Naive thymus-derived CD4-positive, alpha-beta T cell (primary cell): ENCODE measurements around the gene HES3. TPM values are rescaled to one million over a fixed set of nuclear protein-coding genes. Genes with fewer than 3 reads are reported as not detected.

Source experiments
- ATAC-seq: fragments of 150-1000 bp; cut with Tn5 transposase; 2 replicates; pipeline ENCODE4 v1.10.0; 2021; ENCODE audit warnings: mild to moderate bottlenecking, moderate library complexity
- CTCF ChIA-PET: fragments of 350-600 bp; sonication (Branson Sonifier 250); formaldehyde crosslinking; loops from one replicate; lab custom pipeline; 2021; ENCODE audit warnings: antibody characterized with exemption; lab: Charles Lee
- POLR2A ChIA-PET: fragments of 350-600 bp; sonication (Branson Sonifier 250); formaldehyde crosslinking; loops from one replicate; lab custom pipeline; 2021; ENCODE audit warnings: antibody characterized with exemption, inconsistent platforms; lab: Charles Lee
- DNase-seq, 9 donors: peaks; one replicate each; pipeline versions ENCODE4 v3.0.0 to v3.0.0-alpha.2; 2020 to 2022; ENCODE audit warnings: mixed read lengths in 1 of 9
- H3K27ac ChIP-seq: one replicate; pipeline ENCODE4 v1.7.0; 2013; ENCODE audit warnings: mild to moderate bottlenecking, low read depth, low read length, moderate library complexity
- H3K27me3 ChIP-seq, 2 donors: one replicate each; pipeline ENCODE4 v1.7.0; 2013; ENCODE audit warnings: low read length in 2 of 2, mild to moderate bottlenecking in 2 of 2, moderate library complexity in 2 of 2; ENCODE audit not compliant: control insufficient read depth in 2 of 2, insufficient read depth in 2 of 2
- H3K36me3 ChIP-seq, 3 experiments: 1 replicate in 2 of 3; 2 replicates in 1 of 3; pipeline ENCODE4 v1.7.0; 2013; ENCODE audit warnings: low read length in 3 of 3, mild to moderate bottlenecking in 3 of 3, moderate library complexity in 1 of 3; ENCODE audit not compliant: insufficient read depth in 3 of 3, control insufficient read depth in 2 of 3
- H3K4me1 ChIP-seq, 2 donors: one replicate each; pipeline ENCODE4 v1.7.0; 2013; ENCODE audit warnings: low read length in 2 of 2, mild to moderate bottlenecking in 2 of 2, moderate library complexity in 1 of 2; ENCODE audit not compliant: control insufficient read depth in 2 of 2, insufficient read depth in 2 of 2
- H3K4me3 ChIP-seq: 2 replicates; pipeline ENCODE4 v1.7.0; 2013; ENCODE audit warnings: mild to moderate bottlenecking, low read length
- H3K9me3 ChIP-seq, 3 experiments: 1 replicate in 2 of 3; 2 replicates in 1 of 3; pipeline ENCODE4 v1.7.0; 2013; ENCODE audit warnings: low read length in 3 of 3; ENCODE audit not compliant: control insufficient read depth in 2 of 3
- H3K27ac Mint-ChIP-seq, 9 donors: one replicate each; pipeline ENCODE4 v1.8.0; 2020 to 2022; ENCODE audit warnings: mixed read lengths in 9 of 9, mild to moderate bottlenecking in 8 of 9, moderate library complexity in 5 of 9, inconsistent platforms in 2 of 9
- H3K27me3 Mint-ChIP-seq, 5 donors: one replicate each; pipeline ENCODE4 v1.8.0; 2021 to 2022; ENCODE audit warnings: mixed read lengths in 5 of 5, mild to moderate bottlenecking in 1 of 5
- H3K36me3 Mint-ChIP-seq, 5 donors: one replicate each; pipeline ENCODE4 v1.8.0; 2020 to 2022; ENCODE audit warnings: mixed read lengths in 5 of 5, mild to moderate bottlenecking in 3 of 5, inconsistent platforms in 1 of 5
- H3K4me1 Mint-ChIP-seq, 7 donors: one replicate each; pipeline ENCODE4 v1.8.0; 2020 to 2022; ENCODE audit warnings: mixed read lengths in 7 of 7, mild to moderate bottlenecking in 3 of 7, inconsistent platforms in 1 of 7
- H3K4me3 Mint-ChIP-seq, 10 donors: one replicate each; pipeline ENCODE4 v1.8.0; 2020 to 2022; ENCODE audit warnings: mild to moderate bottlenecking in 10 of 10, mixed read lengths in 10 of 10, moderate library complexity in 6 of 10, inconsistent platforms in 2 of 10
- H3K9me3 Mint-ChIP-seq, 11 donors: one replicate each; pipeline ENCODE4 v1.8.0; 2020 to 2022; ENCODE audit warnings: mixed read lengths in 11 of 11, mild to moderate bottlenecking in 4 of 11, inconsistent platforms in 1 of 11, moderate library complexity in 1 of 11
- intact Hi-C, 2 donors: fragments of 100-400 bp; cut with micrococcal nuclease; formaldehyde crosslinking; loops; one replicate each; pipeline ENCODE4 v1.15.1; 2023
- polyA plus RNA-seq, 2 donors: library from polyadenylated mRNA; unstranded; fragments of 300-500 nt; fragmentation: Illumina TruSeq; gene quantifications; one replicate each; pipeline ENCODE4 v1.2.3, GENCODE V29; 2021
- total RNA-seq, 6 experiments: library from RNA in 5 of 6; stranded (reverse) in 5 of 6; gene quantifications; 1 replicate in 5 of 6; 2 replicates in 1 of 6; pipeline ENCODE4 v1.2.3 and lab custom pipeline; 2021 to 2026

Gene HES3
- total and polyA plus RNA-seq, 7 experiments from 2014 or later, result not detected

DNA sequence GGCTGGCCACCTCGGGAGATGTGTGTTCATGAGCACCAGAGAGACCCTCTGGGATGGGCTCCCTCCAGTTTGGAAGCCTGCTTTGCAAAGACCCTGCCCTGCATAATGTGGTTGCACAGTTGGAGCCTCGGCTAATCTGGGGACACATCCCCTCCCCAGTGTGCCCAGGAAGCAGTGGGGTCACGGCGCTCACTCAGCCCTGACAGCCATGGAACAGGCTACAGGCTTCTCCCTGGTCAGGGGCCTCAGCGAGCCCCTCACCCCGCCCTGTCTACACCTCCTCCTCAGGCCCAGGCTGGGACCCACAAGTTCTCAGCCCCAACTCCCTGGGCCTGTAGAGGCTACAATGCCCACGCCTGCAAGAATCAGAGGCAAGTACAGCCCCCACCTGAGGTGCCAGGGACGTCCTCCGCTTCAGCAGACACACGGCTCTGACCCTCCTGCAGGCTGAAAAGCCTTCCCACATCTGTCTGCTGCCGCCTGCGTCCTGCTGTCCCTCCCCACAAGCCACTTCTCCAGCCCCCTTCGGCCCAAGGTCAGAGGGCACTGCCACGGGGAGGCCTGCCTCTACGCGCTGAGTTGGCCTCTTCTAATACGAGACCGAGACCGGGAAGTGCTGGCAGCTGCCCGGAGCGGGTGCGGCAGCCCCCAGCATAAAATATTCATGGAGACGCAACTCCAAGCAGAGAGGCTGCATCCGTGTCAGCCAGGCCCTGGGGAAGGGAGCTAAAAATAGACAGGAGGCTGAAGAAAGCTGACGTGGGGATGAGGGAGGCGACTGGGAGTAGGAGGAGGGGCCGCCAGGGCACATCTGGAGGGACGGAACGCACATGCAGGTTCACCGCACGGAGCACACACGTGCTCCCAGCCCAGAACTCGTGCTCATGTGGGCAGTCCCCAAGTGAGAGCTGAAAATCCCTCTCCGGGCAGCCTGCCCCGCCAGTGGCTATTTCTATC is 32.1 kb downstream of the HES3 start:
- no peak overlapping the region for H3K4me3 Mint-ChIP-seq
- peaks cover 0 to 4% (median 0%) of the 10 kb centered on the region in 5 donors for H3K36me3 Mint-ChIP-seq
- DNase-seq (no peak), ATAC-seq (no peak)
- Histone ChIP-seq H3K4me1 (no peaks in the 10 kb centered on the region), H3K36me3 (no peaks in the 10 kb centered on the region), H3K4me3 (no peak overlapping the region), H3K27me3 (no peaks in the 10 kb centered on the region), H3K27ac (no peak overlapping the region), H3K9me3 (no peaks in the 10 kb centered on the region)
- no peaks in the 10 kb centered on the region for H3K27me3 Mint-ChIP-seq
- H3K27ac Mint-ChIP-seq, result no peak overlapping the region
- intact Hi-C loops, result no loop called here
- ChIA-PET POLR2A (no interaction called here), CTCF (no interaction called here)
- H3K4me1 Mint-ChIP-seq, result no peaks in the 10 kb centered on the region
- no peaks in the 10 kb centered on the region for H3K9me3 Mint-ChIP-seq

DNA sequence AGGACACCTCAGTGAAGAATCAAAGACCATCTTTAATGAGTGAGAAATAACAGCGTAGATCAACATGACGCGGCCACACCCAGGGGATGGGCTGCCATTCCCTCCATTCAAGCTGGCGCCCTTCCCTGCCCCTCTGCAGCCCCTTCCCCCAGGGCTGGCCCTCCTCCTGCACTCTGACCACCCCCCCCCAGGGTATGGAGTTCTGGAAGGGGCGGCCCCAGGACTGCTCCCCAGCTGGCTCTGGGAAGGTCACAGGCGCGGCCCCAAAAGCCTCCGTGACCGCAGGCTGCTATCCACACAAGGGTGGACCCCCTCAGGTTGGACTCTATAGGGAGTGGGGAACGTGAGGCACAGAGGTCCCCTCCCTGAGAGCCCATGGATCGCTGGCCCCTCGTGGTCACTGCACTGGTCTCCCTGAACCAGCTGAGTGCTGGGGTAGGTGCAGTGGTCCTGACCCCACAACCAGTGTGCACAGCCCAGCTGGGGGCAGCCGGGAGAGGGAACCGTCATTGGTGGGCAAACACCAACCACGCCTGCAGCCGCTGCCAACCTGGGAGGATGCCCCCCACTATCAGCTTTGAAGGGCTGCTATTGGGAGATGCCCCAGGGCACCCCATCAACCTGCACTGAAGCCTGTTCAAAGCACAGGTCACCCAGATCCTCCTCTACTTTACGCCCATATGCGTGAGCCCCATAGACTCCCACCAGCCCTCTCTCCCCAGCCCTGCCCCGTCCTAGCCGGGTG is 33.0 kb downstream of the HES3 start:
- no peaks in the 10 kb centered on the region for H3K9me3 Mint-ChIP-seq
- CTCF ChIA-PET, result no interaction called here
- Histone ChIP-seq H3K4me3 (no peak overlapping the region), H3K27ac (no peak overlapping the region), H3K27me3 (no peaks in the 10 kb centered on the region), H3K4me1 (no peaks in the 10 kb centered on the region), H3K36me3 (no peaks in the 10 kb centered on the region), H3K9me3 (no peaks in the 10 kb centered on the region)
- no peaks in the 10 kb centered on the region for H3K4me1 Mint-ChIP-seq
- POLR2A ChIA-PET, result no interaction called here
- no peak overlapping the region for H3K27ac Mint-ChIP-seq
- peaks cover 0 to 4% (median 0%) of the 10 kb centered on the region in 5 donors for H3K36me3 Mint-ChIP-seq
- intact Hi-C loops, result no loop called here
- ATAC-seq, result no peak
- no peak overlapping the region for H3K4me3 Mint-ChIP-seq
- no peak for DNase-seq
- no peaks in the 10 kb centered on the region for H3K27me3 Mint-ChIP-seq

DNA sequence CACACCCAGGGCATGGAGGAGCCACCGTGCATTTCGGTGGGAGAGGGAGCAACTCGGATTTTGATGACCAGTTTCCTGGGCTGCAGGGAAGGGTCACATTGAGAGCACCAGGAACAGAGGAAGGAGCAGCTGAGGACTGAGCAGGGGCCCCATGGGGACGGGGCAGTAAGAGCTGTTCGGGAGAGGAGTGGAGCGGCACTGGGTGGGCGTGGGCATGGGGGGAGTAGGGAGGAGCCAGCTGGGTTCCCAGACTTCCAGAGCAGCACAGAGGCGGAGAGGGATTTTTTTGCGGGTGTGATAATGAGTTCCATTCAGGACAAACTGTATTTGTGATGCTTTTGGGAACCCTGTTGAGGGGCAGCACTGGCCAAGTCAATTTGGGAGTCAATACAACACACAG is 34.3 kb downstream of the HES3 start:
- H3K9me3 ChIP-seq, result no peaks in the 10 kb centered on the region
- CTCF ChIA-PET, result no interaction called here
- ATAC-seq (no peak), DNase-seq (no peak)
- H3K27me3 ChIP-seq, result no peaks in the 10 kb centered on the region
- no peaks in the 10 kb centered on the region for H3K9me3 Mint-ChIP-seq
- no peak overlapping the region for H3K4me3 ChIP-seq
- H3K4me1 ChIP-seq, result no peaks in the 10 kb centered on the region
- peaks cover 0 to 4% (median 0%) of the 10 kb centered on the region in 5 donors for H3K36me3 Mint-ChIP-seq
- no peak overlapping the region for H3K27ac ChIP-seq
- no peaks in the 10 kb centered on the region for H3K4me1 Mint-ChIP-seq
- no peaks in the 10 kb centered on the region for H3K27me3 Mint-ChIP-seq
- POLR2A ChIA-PET, result no interaction called here
- H3K4me3 Mint-ChIP-seq, result no peak overlapping the region
- no peaks in the 10 kb centered on the region for H3K36me3 ChIP-seq
- intact Hi-C loops, result no loop called here
- no peak overlapping the region for H3K27ac Mint-ChIP-seq

DNA sequence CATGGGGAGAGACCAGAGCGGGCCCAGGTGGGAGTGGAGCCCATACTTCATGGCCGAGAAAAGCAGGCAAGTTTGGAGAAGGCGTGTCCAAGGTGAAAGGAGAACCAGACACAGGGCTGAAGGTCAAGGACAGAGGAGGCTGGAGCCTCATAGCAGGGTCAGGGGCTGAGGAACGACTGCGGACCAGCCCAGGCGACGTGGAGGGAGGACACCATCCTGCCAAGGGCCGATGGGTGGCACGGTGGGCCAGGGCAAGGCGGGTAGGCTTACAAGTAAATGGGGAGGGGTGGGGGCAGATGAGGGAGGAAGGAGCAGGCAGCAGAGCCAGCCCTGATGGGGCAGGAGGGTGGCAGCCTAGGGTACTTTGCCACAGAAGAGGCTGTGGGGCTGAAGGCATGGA is 35.1 kb downstream of the HES3 start:
- no peak overlapping the region for H3K27ac Mint-ChIP-seq
- POLR2A ChIA-PET, result no interaction called here
- Histone ChIP-seq H3K36me3 (no peaks in the 10 kb centered on the region), H3K4me1 (no peaks in the 10 kb centered on the region), H3K4me3 (no peak overlapping the region), H3K27ac (no peak overlapping the region), H3K27me3 (no peaks in the 10 kb centered on the region), H3K9me3 (no peaks in the 10 kb centered on the region)
- H3K4me1 Mint-ChIP-seq, result no peaks in the 10 kb centered on the region
- H3K4me3 Mint-ChIP-seq, result no peak overlapping the region
- H3K27me3 Mint-ChIP-seq, result no peaks in the 10 kb centered on the region
- CTCF ChIA-PET, result no interaction called here
- H3K36me3 Mint-ChIP-seq, result peaks cover 0 to 4% (median 0%) of the 10 kb centered on the region in 5 donors
- intact Hi-C loops, result no loop called here
- no peak for ATAC-seq
- no peaks in the 10 kb centered on the region for H3K9me3 Mint-ChIP-seq
- DNase-seq, result no peak

DNA sequence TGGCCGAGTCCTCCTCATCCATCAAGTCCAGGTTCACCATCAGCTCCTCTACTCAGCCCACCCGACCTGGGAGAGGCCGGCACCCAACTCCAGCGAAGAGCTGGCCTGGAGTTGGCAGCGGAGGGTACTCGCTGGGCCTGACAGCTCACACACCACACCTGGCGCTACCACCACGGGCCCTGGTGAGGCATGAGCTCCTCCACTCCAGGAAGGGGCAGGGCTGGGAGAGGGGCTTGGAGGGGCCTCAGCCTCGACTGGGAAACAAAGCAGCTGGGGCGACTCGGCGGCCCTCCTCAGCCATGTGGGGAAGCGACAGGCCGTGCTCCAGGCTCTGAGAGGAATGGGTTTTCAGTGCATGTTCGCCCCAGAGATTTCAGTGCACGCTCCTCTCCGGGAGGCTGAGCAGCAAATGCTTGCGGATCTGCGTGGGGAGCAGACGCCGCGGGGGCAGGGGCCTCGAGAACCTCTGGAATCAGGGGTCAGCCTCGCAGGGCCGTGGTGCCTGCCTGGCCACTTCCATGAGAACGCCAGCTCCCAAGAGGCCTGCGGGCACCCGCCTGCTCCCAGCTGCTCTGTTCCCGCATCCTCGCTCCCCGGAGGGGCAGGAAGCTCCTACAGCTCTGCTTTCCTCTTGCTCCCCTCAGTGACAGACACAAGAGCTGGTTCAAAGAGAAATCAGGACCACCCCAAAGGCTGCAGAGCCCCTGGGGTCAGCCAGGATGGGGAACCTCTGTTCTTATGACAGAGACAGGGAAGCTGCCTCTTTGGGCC is 35.8 kb downstream of the HES3 start:
- H3K9me3 Mint-ChIP-seq, result no peaks in the 10 kb centered on the region
- H3K36me3 Mint-ChIP-seq, result peaks cover 0 to 4% (median 0%) of the 10 kb centered on the region in 5 donors
- H3K4me3 Mint-ChIP-seq, result no peak overlapping the region

DNA sequence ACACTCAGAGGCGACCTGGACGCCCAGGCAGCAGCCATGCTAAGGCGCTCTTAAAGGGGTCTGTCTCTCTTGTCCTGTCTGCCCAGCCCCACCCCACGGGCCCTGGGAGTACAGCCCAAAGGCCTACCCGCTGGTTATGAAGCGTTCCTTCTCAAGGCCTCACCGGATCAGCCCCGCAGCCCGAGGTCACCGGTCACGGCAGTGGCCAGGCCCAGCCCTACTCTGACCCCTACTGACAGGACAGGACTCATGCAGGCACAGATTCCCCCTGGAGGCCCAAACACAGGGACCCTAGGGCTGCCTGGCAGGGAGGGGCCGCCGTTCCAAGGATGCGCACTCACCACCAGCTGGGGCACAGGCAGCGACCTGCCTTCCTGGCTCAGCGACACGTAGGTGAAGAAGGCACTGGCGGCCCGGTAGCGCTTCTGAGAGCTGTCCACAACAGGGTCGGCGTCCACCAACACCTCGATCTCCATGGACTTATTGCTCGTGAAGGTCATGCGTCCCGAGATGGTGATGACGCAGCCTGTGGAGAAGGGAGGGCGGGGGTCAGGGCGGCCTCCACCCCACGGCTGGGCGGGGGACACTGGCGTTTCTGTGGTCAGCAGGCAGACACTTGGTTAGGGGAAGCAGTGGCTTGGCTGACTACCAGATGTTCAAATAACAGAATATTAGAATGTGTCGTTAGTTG is 36.9 kb downstream of the HES3 start:
- Mint-ChIP-seq H3K4me3 (no peak overlapping the region), H3K9me3 (no peaks in the 10 kb centered on the region), H3K27ac (no peak overlapping the region), H3K4me1 (no peaks in the 10 kb centered on the region), H3K36me3 (peaks cover 0 to 4% (median 0%) of the 10 kb centered on the region in 5 donors), H3K27me3 (no peaks in the 10 kb centered on the region)
- ChIA-PET POLR2A (no interaction called here), CTCF (no interaction called here)
- no peaks in the 10 kb centered on the region for H3K4me1 ChIP-seq
- H3K36me3 ChIP-seq, result no peaks in the 10 kb centered on the region
- no peak overlapping the region for H3K27ac ChIP-seq
- no peak overlapping the region for H3K4me3 ChIP-seq
- intact Hi-C loops, result loop anchor here in 1 of 2 donors (2.0 kb wide), 1 partner anchor 34 kb away; no protein-coding TSS in a partner anchor
- ATAC-seq (peak; percentile 32), DNase-seq (no peak)
- no peaks in the 10 kb centered on the region for H3K9me3 ChIP-seq
- H3K27me3 ChIP-seq, result no peaks in the 10 kb centered on the region

More for the DNA sequence above, 35.8 kb downstream of the HES3 start:
- DNase-seq, result no peak
- H3K27ac ChIP-seq, result no peak overlapping the region
- H3K27me3 ChIP-seq, result no peaks in the 10 kb centered on the region
- H3K4me1 ChIP-seq, result no peaks in the 10 kb centered on the region
- ChIA-PET POLR2A (no interaction called here), CTCF (no interaction called here)
- no peak overlapping the region for H3K4me3 ChIP-seq
- intact Hi-C loops, result loop anchor here in 1 of 2 donors (2.0 kb wide), 1 partner anchor 33 kb away; no protein-coding TSS in a partner anchor
- H3K27ac Mint-ChIP-seq, result no peak overlapping the region
- H3K27me3 Mint-ChIP-seq, result no peaks in the 10 kb centered on the region
- H3K4me1 Mint-ChIP-seq, result no peaks in the 10 kb centered on the region
- no peaks in the 10 kb centered on the region for H3K36me3 ChIP-seq
- ATAC-seq, result no peak
- H3K9me3 ChIP-seq, result no peaks in the 10 kb centered on the region
